ENCODE measurements around the gene DSTN.
"Not testable (repeated sequence)": the region's sequence is repeated elsewhere in the genome, so short reads cannot be mapped to it uniquely, and the experiment has no call there.

The DSTN gene

GRCh38 chr20:17657079-17657825, 87.4 kb downstream of the DSTN start:
- H3K27me3 Mint-ChIP-seq: no peaks in the 10 kb centered on the region
- H3K36me3 Mint-ChIP-seq (ENCODE audit: low read depth): peaks cover 49% of the 10 kb centered on the region
- H3K4me1 Mint-ChIP-seq (ENCODE audit: low read depth): peaks cover 38% of the 10 kb centered on the region
- no peak overlapping the region for H3K4me3 Mint-ChIP-seq
- H3K9me3 Mint-ChIP-seq: no peaks in the 10 kb centered on the region
- H3K27ac Mint-ChIP-seq: no peak overlapping the region

DNA sequence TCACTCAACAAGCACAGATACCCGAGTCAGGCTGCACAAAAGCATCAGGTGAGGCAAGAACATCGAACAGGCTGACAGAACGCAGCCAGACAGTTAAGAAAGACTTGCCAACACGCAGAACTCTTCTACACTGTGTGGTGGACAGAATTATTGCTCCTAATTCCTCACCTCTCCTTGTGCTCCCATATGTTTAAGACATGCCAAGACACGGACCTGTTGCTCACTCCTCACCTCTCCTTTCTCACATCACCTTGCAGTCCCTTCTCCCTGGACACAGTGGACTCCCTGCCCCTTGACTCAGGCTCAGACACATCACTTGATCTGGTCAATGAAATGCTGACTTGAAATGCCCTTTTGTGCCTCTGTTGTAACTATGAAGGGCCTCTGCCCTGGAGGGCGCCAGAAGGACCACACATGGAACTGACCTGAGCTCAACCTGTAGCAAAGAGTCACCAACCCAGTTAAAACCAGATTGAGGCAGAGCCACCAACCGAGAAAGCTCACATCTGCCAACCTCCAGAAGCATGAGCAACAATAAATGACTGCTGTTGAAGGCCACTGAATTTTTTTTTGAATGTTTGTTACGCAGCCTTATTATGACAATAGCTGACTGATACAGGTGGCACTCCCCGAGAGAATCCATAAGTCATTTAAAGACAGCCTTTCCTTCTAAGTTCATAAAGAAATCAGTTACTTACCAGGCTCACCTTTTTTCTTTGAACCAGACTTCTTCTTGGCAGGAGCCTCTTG, 88.2 kb downstream of the DSTN start:
- H3K4me1 Mint-ChIP-seq (ENCODE audit: low read depth): peaks cover 46% of the 10 kb centered on the region
- H3K36me3 Mint-ChIP-seq (ENCODE audit: low read depth): peaks cover 49% of the 10 kb centered on the region
- no peak overlapping the region for H3K27ac Mint-ChIP-seq
- no peaks in the 10 kb centered on the region for H3K27me3 Mint-ChIP-seq
- no peaks in the 10 kb centered on the region for H3K9me3 Mint-ChIP-seq
- H3K4me3 Mint-ChIP-seq: no peak overlapping the region

- Mint-ChIP-seq H3K27ac (no peak overlapping the region), H3K9me3 (no peaks in the 10 kb centered on the region), H3K27me3 (no peaks in the 10 kb centered on the region), H3K36me3 (ENCODE audit: low read depth) (peaks cover 49% of the 10 kb centered on the region), H3K4me3 (no peak overlapping the region), H3K4me1 (ENCODE audit: low read depth) (peaks cover 52% of the 10 kb centered on the region)
Measured at GRCh38 chr20:17658648-17658993, 88.7 kb downstream of the DSTN start.

GRCh38 chr20:17659344-17659743, 89.5 kb downstream of the DSTN start:
- not testable (repeated sequence) for H3K27me3 Mint-ChIP-seq, H3K4me3 Mint-ChIP-seq, H3K9me3 Mint-ChIP-seq, H3K27ac Mint-ChIP-seq
- Mint-ChIP-seq H3K4me1 (ENCODE audit: low read depth) (peaks cover 59% of the 10 kb centered on the region), H3K36me3 (ENCODE audit: low read depth) (peaks cover 45% of the 10 kb centered on the region)
